Motor neuron (in vitro differentiated cells): ENCODE data around the gene MRPL27. TPM values are rescaled to one million over a fixed set of nuclear protein-coding genes. Genes with fewer than 3 reads are reported as not detected.

Source experiments
- ATAC-seq, 8 experiments: fragments of 200-7000 bp; cut with Tn5 transposase; replicated peaks in 6 of 8; 2 replicates each; pipeline ENCODE4 v1.8.0; 2021; ENCODE audit warnings: mild to moderate bottlenecking in 8 of 8, moderate library complexity in 8 of 8
- H3K27ac ChIP-seq, 2 donors: fragments of 250-450 bp; sonication (Bioruptor Pico); 2 replicates each; pipeline ENCODE4 v1.9.0; 2021; ENCODE audit warnings: antibody characterized with exemption in 2 of 2, mild to moderate bottlenecking in 2 of 2, moderate library complexity in 1 of 2
- H3K4me1 ChIP-seq, 2 donors: fragments of 250-450 bp; sonication (Bioruptor Pico); replicated peaks in 1 of 2; 2 replicates each; pipeline ENCODE4 v1.6.1; 2021; ENCODE audit warnings: antibody characterized with exemption in 2 of 2, mild to moderate bottlenecking in 2 of 2, moderate library complexity in 1 of 2
- H3K4me3 ChIP-seq, 5 donors: fragments of 250-450 bp; sonication (Bioruptor Pico); 2 replicates each; pipeline ENCODE4 v1.9.0; 2021; ENCODE audit warnings: antibody characterized with exemption in 5 of 5, mild to moderate bottlenecking in 5 of 5, moderate library complexity in 4 of 5
- WGBS, 10 experiments: fragments of 450-650 bp; shearing (Covaris generic); methylation state at CpG; one replicate each; pipeline ENCODE4 v1.0.0; 2022; 5-methylcytosine and 5-hydroxymethylcytosine counted together
- in situ Hi-C, 9 experiments: fragments of 400-800 bp; cut with MboI; loops; one replicate each; pipeline ENCODE4 v1.15.0; 2021; ENCODE audit warnings: low sequenced_read_pairs in 9 of 9, low pct_unique_long_range_greater_than_20kb in 2 of 9; ENCODE audit not compliant: unreplicated experiment in 9 of 9
- total RNA-seq, 8 experiments: library from RNA; unstranded; fragments of 300-600 nt; gene quantifications; 2 replicates each; pipeline versions ENCODE4 v1.2.3 to v1.2.4, GENCODE V29; 2022

MRPL27 gene
- total RNA-seq, 8 experiments from 2014 or later, result 54.3 to 138 (median 94.4) TPM

GRCh38 chr17:50397919-50398285 lies 24.9 kb upstream of the MRPL27 start:
- no peak for ATAC-seq

GRCh38 chr17:50397111-50397918 lies 24.3 kb upstream of the MRPL27 start, which contains the start of gene LRRC59:
Gene LRRC59, minus strand, starts transcription at chr17:50397523. Its CDS starts 206 bp downstream, at chr17:50397317.
- Histone ChIP-seq H3K4me1 (peaks cover 10 to 12% of the 10 kb centered on the region in 2 donors), H3K4me3 (peak within 1 kb of the TSS; percentile 77 to 100 (median 94)), H3K27ac (peak within 1 kb of the TSS; percentile 82 to 96)
- WGBS, 10 experiments, result 0 to 60% (median 0%) methylated on average over 1 to 11 of the region's 70 CpGs; no CpG with 5 or more reads in 5 of the 10 experiments
- in situ Hi-C loops, result no loop called here
- ATAC-seq, result peak; percentile 75 to 97 (median 95)

More at GRCh38 chr17:50397919-50398285, 24.9 kb upstream of the MRPL27 start:
- in situ Hi-C loops, result no loop called here
- WGBS, 10 experiments, result 7 to 100% (median 91%) methylated on average over 1 to 5 of the region's 9 CpGs; no CpG with 5 or more reads in 4 of the 10 experiments
- peaks cover 10 to 12% of the 10 kb centered on the region in 2 donors for H3K4me1 ChIP-seq
- no peak overlapping the region for H3K4me3 ChIP-seq
- no peak overlapping the region for H3K27ac ChIP-seq

GRCh38 chr17:50396261-50397110 lies 23.5 kb upstream of the MRPL27 start:
- Histone ChIP-seq H3K27ac (peak overlapping the region; percentile 82 to 96), H3K4me1 (peaks cover 10 to 12% of the 10 kb centered on the region in 2 donors), H3K4me3 (peak overlapping the region; percentile 77 to 100 (median 94))
- ATAC-seq, result peak; percentile 12 to 68 (median 20)
- 0 to 80% (median 4%) methylated on average over 1 to 13 of the region's 30 CpGs; no CpG with 5 or more reads in 1 of the 10 experiments for WGBS, 10 experiments
- in situ Hi-C loops, result no loop called here

GRCh38 chr17:50394711-50395110 lies 21.7 kb upstream of the MRPL27 start:
- in situ Hi-C loops, result no loop called here
- Histone ChIP-seq H3K4me3 (no peak overlapping the region), H3K27ac (no peak overlapping the region), H3K4me1 (peaks cover 10 to 12% of the 10 kb centered on the region in 2 donors)
- WGBS, 10 experiments, result 0 to 79% (median 17%) methylated on average over 1 to 3 of the region's 3 CpGs; no CpG with 5 or more reads in 5 of the 10 experiments
- ATAC-seq, result no peak

GRCh38 chr17:50393700-50394099 lies 20.7 kb upstream of the MRPL27 start:
- WGBS, 10 experiments, result 73 to 100% (median 91%) methylated on average over 1 to 5 of the region's 5 CpGs
- Histone ChIP-seq H3K4me3 (no peak overlapping the region), H3K4me1 (peaks cover 10 to 12% of the 10 kb centered on the region in 2 donors), H3K27ac (no peak overlapping the region)
- in situ Hi-C loops, result no loop called here
- no peak for ATAC-seq

GRCh38 chr17:50392621-50393020 lies 19.6 kb upstream of the MRPL27 start:
- no peak overlapping the region for H3K4me3 ChIP-seq
- in situ Hi-C loops, result no loop called here
- 80 to 100% (median 100%) methylated on average over 1 to 4 of the region's 6 CpGs; no CpG with 5 or more reads in 1 of the 10 experiments for WGBS, 10 experiments
- H3K4me1 ChIP-seq, result peaks cover 10 to 12% of the 10 kb centered on the region in 2 donors
- H3K27ac ChIP-seq, result no peak overlapping the region
- no peak for ATAC-seq

- WGBS, 10 experiments, result 28 to 100% (median 93%) methylated on average over 1 to 4 of the region's 6 CpGs; no CpG with 5 or more reads in 1 of the 10 experiments
- ATAC-seq, result peak in 3 of 8 experiments; percentile 49 to 77 (median 65)
- in situ Hi-C loops, result no loop called here
- H3K27ac ChIP-seq, result no peak overlapping the region
- H3K4me3 ChIP-seq, result no peak overlapping the region
- H3K4me1 ChIP-seq, result no peaks in the 10 kb centered on the region
Observed at GRCh38 chr17:50389534-50389933, 16.6 kb upstream of the MRPL27 start.

- in situ Hi-C loops, result no loop called here
- no peak overlapping the region for H3K27ac ChIP-seq
- H3K4me1 ChIP-seq, result no peaks in the 10 kb centered on the region
- no peak overlapping the region for H3K4me3 ChIP-seq
- WGBS, 10 experiments, result 40 to 100% (median 100%) methylated on average over 1 to 3 of the region's 3 CpGs; no CpG with 5 or more reads in 3 of the 10 experiments
- no peak for ATAC-seq
Observed at GRCh38 chr17:50388728-50389127, 15.7 kb upstream of the MRPL27 start.

- in situ Hi-C loops, result no loop called here
- no peaks in the 10 kb centered on the region for H3K4me1 ChIP-seq
- H3K27ac ChIP-seq, result no peak overlapping the region
- 60 to 100% (median 100%) methylated on average over 1 to 3 of the region's 3 CpGs; no CpG with 5 or more reads in 3 of the 10 experiments for WGBS, 10 experiments
- no peak for ATAC-seq
- H3K4me3 ChIP-seq, result no peak overlapping the region
Observed at GRCh38 chr17:50386510-50386909, 13.5 kb upstream of the MRPL27 start.

GRCh38 chr17:50382931-50383330 lies 9.9 kb upstream of the MRPL27 start:
- in situ Hi-C loops, result no loop called here
- ATAC-seq, result no peak
- WGBS, 10 experiments, result 79 to 100% (median 94%) methylated on average over 1 to 11 of the region's 12 CpGs; no CpG with 5 or more reads in 4 of the 10 experiments
- H3K4me1 ChIP-seq, result no peaks in the 10 kb centered on the region
- no peak overlapping the region for H3K27ac ChIP-seq
- no peak overlapping the region for H3K4me3 ChIP-seq

- in situ Hi-C loops, result no loop called here
- H3K27ac ChIP-seq, result no peak overlapping the region
- no peak overlapping the region for H3K4me3 ChIP-seq
- 20 to 100% (median 89%) methylated on average over 1 to 3 of the region's 3 CpGs; no CpG with 5 or more reads in 3 of the 10 experiments for WGBS, 10 experiments
- no peaks in the 10 kb centered on the region for H3K4me1 ChIP-seq
- ATAC-seq, result no peak
Observed at GRCh38 chr17:50381920-50382319, 8.9 kb upstream of the MRPL27 start.

GRCh38 chr17:50381260-50381815 lies 8.4 kb upstream of the MRPL27 start:
- Histone ChIP-seq H3K4me3 (no peak overlapping the region), H3K4me1 (no peaks in the 10 kb centered on the region), H3K27ac (no peak overlapping the region)
- ATAC-seq, result peak in 1 of 8 experiments; percentile 2
- in situ Hi-C loops, result no loop called here
- 67 to 100% (median 98%) methylated on average over 1 to 5 of the region's 7 CpGs; no CpG with 5 or more reads in 2 of the 10 experiments for WGBS, 10 experiments
